Kidney epithelial cell (primary cell): ENCODE data around the gene CCDC57. TPM values are rescaled to one million over a fixed set of nuclear protein-coding genes. Genes with fewer than 3 reads are reported as not detected.
"Not testable (repeated sequence)": the region's sequence is repeated elsewhere in the genome, so short reads cannot be mapped to it uniquely, and the experiment has no call there.

Experiments used
- DNase-seq: peaks from one replicate; pipeline ENCODE4 v3.0.0-alpha.2; 2010; ENCODE audit warnings: low read depth
- H3K27me3 ChIP-seq: 2 replicates; pipeline ENCODE4 v1.6.0; 2011; ENCODE audit warnings: low read length; ENCODE audit not compliant: control insufficient read depth, insufficient read depth
- H3K36me3 ChIP-seq: 2 replicates; pipeline ENCODE4 v1.5.1; 2011; ENCODE audit warnings: low read length; ENCODE audit not compliant: control insufficient read depth, insufficient read depth
- H3K4me3 ChIP-seq: 2 replicates; pipeline ENCODE4 v1.5.1; 2011; ENCODE audit warnings: low read depth, mild to moderate bottlenecking, control low read depth, low read length
- total RNA-seq: library from RNA; depleted of rRNA; stranded (reverse); fragments of >200 nt; gene quantifications from 2 replicates; pipeline ENCODE4 v1.2.3, GENCODE V29; 2015
- TF ChIP-seq, protein P1 (sequence below): IDR thresholded peaks from 2 replicates; pipeline ENCODE4 v1.5.1; 2011; ENCODE audit warnings: mild to moderate bottlenecking, moderate library complexity, low read length, control low read depth, inconsistent platforms; ENCODE audit not compliant: insufficient read depth, poor library complexity, severe bottlenecking

Gene CCDC57
- total RNA-seq, 1 donor from 2014 or later: 25.5 TPM

- no peak for DNase-seq
- H3K4me3 ChIP-seq: no peak overlapping the region
- no peaks in the 10 kb centered on the region for H3K36me3 ChIP-seq
- no peaks in the 10 kb centered on the region for H3K27me3 ChIP-seq
- TF ChIP-seq, protein P1, sequence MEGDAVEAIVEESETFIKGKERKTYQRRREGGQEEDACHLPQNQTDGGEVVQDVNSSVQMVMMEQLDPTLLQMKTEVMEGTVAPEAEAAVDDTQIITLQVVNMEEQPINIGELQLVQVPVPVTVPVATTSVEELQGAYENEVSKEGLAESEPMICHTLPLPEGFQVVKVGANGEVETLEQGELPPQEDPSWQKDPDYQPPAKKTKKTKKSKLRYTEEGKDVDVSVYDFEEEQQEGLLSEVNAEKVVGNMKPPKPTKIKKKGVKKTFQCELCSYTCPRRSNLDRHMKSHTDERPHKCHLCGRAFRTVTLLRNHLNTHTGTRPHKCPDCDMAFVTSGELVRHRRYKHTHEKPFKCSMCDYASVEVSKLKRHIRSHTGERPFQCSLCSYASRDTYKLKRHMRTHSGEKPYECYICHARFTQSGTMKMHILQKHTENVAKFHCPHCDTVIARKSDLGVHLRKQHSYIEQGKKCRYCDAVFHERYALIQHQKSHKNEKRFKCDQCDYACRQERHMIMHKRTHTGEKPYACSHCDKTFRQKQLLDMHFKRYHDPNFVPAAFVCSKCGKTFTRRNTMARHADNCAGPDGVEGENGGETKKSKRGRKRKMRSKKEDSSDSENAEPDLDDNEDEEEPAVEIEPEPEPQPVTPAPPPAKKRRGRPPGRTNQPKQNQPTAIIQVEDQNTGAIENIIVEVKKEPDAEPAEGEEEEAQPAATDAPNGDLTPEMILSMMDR: no peak
Observed at GRCh38 chr17:82177761-82178498, 34.7 kb downstream of the CCDC57 start.

DNA sequence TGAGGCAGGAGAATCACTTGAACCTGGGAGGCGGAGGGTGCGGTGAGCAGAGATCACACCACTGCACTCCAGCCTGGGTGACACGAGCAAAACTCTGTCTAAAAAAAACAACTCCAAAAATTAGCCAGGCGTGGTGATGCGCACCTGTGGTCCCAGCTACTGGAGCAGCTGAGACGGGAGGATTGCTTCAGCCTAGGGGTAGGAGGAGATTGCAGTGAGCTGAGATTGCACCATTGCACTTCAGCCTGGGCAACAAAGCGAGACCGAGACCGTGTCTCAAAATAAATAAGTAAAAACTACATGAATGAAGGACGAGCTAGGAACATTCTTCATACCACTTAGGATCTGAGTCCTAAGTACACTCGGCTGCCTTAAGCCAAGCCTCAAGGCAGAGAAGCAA lies 35.4 kb downstream of the CCDC57 start:
- TF ChIP-seq, protein P1: no peak
- Histone ChIP-seq H3K27me3 (no peaks in the 10 kb centered on the region), H3K36me3 (no peaks in the 10 kb centered on the region), H3K4me3 (no peak overlapping the region)
- DNase-seq: no peak

- H3K4me3 ChIP-seq: no peak overlapping the region
- H3K36me3 ChIP-seq: no peaks in the 10 kb centered on the region
- TF ChIP-seq, protein P1: no peak
- DNase-seq: no peak
- no peaks in the 10 kb centered on the region for H3K27me3 ChIP-seq
Observed at GRCh38 chr17:82175951-82176350, 36.7 kb downstream of the CCDC57 start.

DNA sequence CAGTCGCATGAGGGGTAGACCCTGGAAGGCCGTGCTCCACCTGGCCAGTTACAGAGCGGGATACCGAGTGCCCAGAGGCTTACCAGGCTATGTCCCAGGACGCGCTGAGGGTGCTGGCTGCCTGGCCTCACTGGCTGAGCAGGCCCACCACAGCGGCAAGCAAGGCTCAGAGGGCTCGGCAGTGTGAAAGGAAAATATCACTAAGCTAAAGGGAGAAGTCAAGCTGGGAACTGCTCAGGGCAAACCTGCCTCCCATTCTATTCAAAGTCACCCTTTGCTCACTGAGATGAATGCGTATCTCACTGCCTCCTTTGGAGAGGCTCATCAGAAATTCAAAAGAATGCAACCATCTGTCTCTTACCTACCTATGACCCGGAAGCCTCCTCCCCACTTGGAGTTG lies 37.4 kb downstream of the CCDC57 start:
- TF ChIP-seq, protein P1: no peak
- no peaks in the 10 kb centered on the region for H3K36me3 ChIP-seq
- no peak overlapping the region for H3K4me3 ChIP-seq
- no peaks in the 10 kb centered on the region for H3K27me3 ChIP-seq
- DNase-seq: no peak

DNA sequence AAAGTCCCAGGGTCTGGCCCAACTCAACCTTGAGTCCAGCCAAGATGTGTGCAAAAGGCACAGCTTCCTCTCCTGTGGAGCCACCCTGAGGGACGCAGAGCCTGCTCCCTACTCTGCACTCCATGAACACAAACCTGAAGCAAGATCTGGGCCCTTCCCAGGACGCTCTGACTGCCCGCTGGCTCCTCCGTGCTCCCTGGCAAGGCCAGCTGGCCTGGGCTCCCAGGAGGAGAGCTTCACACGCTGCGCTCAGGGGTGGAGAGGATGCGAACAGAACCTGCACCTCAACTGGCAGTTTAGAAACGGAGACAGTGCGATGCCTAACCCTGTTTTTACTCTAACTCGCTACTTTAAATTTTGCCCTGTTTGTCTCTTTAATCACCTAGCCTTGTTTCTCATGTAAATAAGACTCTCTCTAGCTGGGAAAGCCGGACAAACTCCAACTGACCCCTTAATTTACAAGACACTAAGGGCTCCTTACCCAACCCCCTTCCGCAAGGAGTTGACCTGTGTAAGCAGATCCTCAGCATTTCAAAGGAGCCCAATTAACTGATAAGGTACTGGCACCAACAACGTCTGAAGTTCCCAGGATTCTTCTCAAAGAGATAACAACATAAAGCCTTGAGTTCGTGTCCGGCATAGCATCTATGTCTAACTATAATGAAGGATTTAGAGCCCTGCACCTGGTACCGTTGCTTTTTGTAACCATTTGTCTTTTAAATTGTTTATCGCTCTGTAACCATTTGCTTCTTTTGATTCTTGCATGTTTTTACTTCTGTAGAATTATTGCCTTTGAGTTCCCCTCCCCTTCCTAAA lies 38.4 kb downstream of the CCDC57 start:
- not testable (repeated sequence) for H3K36me3 ChIP-seq, DNase-seq, H3K4me3 ChIP-seq, H3K27me3 ChIP-seq

DNA sequence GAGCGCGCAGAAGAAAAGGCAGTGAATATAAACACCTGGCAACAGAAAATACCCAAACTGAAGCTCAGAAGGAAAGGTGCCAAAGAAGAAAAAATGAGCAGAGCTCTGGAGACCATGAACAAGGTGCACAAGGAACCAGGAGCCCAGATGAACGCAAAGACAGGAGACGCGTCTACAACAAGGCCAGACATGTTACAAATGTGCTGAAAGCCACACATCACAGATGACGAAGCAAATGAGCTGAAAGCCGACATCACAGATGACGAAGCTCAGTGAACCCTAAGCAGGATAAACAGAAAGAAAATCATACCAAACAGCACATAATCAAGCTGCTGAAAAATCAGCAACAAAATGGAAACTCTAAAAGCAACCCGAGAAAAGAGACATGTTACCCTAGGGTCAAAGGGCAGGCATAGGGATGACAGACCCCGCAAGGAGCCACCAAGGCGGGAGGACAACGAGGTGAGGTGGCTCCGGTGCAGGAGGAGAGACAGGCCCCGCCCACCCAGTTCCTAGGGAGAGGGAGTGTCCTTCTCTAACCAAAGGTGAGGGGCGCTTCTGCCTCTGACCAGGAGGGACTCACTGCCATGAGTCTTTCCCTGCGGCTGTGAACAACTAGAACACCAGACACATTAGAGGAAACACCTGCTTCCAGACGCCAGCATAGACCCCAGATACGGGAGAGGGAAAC lies 39.1 kb downstream of the CCDC57 start:
- no peak for DNase-seq
- no peaks in the 10 kb centered on the region for H3K27me3 ChIP-seq
- TF ChIP-seq, protein P1: no peak
- no peak overlapping the region for H3K4me3 ChIP-seq
- H3K36me3 ChIP-seq: no peaks in the 10 kb centered on the region
